ENCODE measurements around the gene TCP1. TPM values are rescaled to one million over a fixed set of nuclear protein-coding genes. Genes with fewer than 3 reads are reported as not detected.
"Not testable (repeated sequence)": the region's sequence is repeated elsewhere in the genome, so short reads cannot be mapped to it uniquely, and the experiment has no call there.

Gene TCP1
- total RNA-seq, 1 experiment from 2014 or later: 430 TPM

DNA sequence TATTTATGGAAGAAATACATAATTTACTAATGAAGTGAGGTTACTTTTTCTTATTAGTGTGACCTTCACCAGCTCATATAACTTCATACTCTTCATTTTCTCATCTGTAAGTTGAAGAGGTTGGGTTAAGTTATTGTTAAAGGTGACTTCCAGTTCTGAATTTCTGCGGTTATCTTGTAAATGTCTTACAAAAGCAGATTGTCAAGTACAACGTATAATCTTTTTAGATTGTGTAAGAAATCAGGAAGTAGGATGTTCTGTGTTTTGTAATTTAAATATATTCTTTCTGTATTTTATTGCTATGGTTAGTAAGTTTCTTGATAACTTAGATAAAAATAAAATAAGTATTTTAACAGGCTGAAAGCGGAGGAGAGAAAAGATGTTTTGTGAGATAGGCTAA lies 50.1 kb downstream of the TCP1 start:
- DNase-seq (ENCODE audit: low spot score): no peak

DNA sequence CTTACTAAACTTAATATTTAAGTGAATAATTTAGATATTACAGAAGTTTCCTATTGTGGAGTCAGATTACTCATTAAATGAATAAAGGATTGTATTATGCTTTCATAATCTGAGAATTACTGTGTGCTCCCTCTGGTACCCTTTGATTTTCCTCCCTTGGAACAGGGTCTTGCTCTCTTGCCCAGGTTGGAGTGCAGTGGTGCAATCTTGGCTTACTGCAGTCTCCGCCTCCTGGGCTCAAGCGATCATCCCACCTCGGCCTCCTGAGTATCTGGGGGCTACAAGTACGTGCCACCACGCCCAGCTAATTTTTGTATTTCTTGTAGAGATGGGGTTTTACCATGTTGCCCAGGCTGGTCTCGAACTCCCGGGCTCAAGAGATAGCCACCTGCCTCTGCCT lies 52.5 kb downstream of the TCP1 start:
- no peak for DNase-seq (ENCODE audit: low spot score)

- not testable (repeated sequence) for DNase-seq (ENCODE audit: low spot score)
Measured at GRCh38 chr6:159733395-159733794, 56.0 kb downstream of the TCP1 start.

- not testable (repeated sequence) for DNase-seq (ENCODE audit: low spot score)
Measured at GRCh38 chr6:159732550-159732949, 56.9 kb downstream of the TCP1 start.

DNA sequence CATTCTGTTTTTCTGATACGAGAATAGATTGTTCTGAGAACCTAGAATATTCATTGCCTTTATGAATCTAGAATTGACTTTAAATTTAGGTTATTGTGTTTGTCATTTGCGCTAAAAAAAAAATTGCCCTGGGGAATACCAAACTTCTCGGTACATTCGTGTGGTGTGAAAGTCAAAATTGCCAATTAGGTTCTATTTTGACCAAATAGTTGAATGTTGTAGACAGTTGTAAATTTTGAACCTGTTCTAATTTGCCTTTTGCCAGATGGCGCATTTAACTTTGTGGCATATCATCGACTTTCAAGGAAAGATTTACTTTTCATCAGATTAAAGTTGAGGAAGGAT lies 59.1 kb downstream of the TCP1 start:
- no peak for DNase-seq (ENCODE audit: low spot score)

- peak; percentile 11 for DNase-seq (ENCODE audit: low spot score)
Measured at GRCh38 chr6:159729598-159730331, 59.6 kb downstream of the TCP1 start.

GRCh38 chr6:159728531-159728964 lies 60.9 kb downstream of the TCP1 start:
- no peak for DNase-seq (ENCODE audit: low spot score)

Other genes starting within 250 kb of the TCP1 start
- 155 and 160 TPM in 2 replicates for gene SOD2, start 96.4 kb downstream of the TCP1 start, total RNA-seq (2014; rRNA removed; shearing (Covaris generic))
- 98.3 and 115 TPM in 2 replicates for gene WTAP, start 62.1 kb downstream of the TCP1 start, total RNA-seq (2014; rRNA removed; shearing (Covaris generic))
- gene ACAT2, start 27.6 kb downstream of the TCP1 start, total RNA-seq (2014; rRNA removed; shearing (Covaris generic)): 45.3 and 46.1 TPM in 2 replicates
- 182 and 204 TPM in 2 replicates for gene MRPL18, start 865 bp upstream of the TCP1 start, total RNA-seq (2014; rRNA removed; shearing (Covaris generic))
- gene PNLDC1, start 10.7 kb upstream of the TCP1 start, total RNA-seq (2014; rRNA removed; shearing (Covaris generic)): not detected in 2 replicates
- gene MAS1, start 101.4 kb upstream of the TCP1 start, total RNA-seq (2014; rRNA removed; shearing (Covaris generic)): not detected in 2 replicates
- 78.4 and 99.8 TPM in 2 replicates for gene IGF2R, start 179.5 kb upstream of the TCP1 start, total RNA-seq (2014; rRNA removed; shearing (Covaris generic))

All from A172 (cell line).